ENCODE results near the gene PRG3.

GRCh38 chr11:57368106-57368844 is 12.7 kb downstream of the PRG3 start:
- TF ChIP-seq CTCF (IDR thresholded peaks at IDR 0.05; ENCODE audit: extremely low read depth in 1 of 2, insufficient read depth in 1 of 2, low read depth in 1 of 2, low read length in 2 of 2) (no peak), POLR2A (IDR thresholded peaks at IDR 0.05; ENCODE audit: low read depth, low read length) (no peak), POLR2AphosphoS5 (IDR thresholded peaks at IDR 0.05; ENCODE audit: insufficient read depth, low read depth, low read length) (no peak), EZH2 (IDR thresholded peaks at IDR 0.05; ENCODE audit: borderline replicate concordance, low read depth, low read length, severe bottlenecking) (no peak)

Data from endothelial cell of umbilical vein (primary cell).